H9 (cell line): ENCODE results near the gene PRSS58. TPM values are rescaled to one million over a fixed set of nuclear protein-coding genes. Genes with fewer than 3 reads are reported as not detected.
A peak's percentile ranks its signal among the peaks of the same experiment; 100 is the strongest.

ENCODE experiments used
- DNase-seq: peaks from one replicate; pipeline ENCODE4 v3.0.0-alpha.2; 2017
- H2AFZ ChIP-seq: one replicate; pipeline ENCODE4 v1.6.1; 2013; ENCODE audit warnings: mild to moderate bottlenecking, low read length, control low read depth, moderate library complexity
- H2AK5ac ChIP-seq: 2 replicates; pipeline ENCODE4 v1.6.1; 2013; ENCODE audit warnings: low read length, control low read depth, mixed read lengths; ENCODE audit not compliant: insufficient read length
- H2BK120ac ChIP-seq: one replicate; pipeline ENCODE4 v1.6.1; 2013; ENCODE audit warnings: low read depth, mild to moderate bottlenecking, low read length, control low read depth, inconsistent platforms; ENCODE audit not compliant: poor library complexity, severe bottlenecking
- H2BK12ac ChIP-seq: 2 replicates; pipeline ENCODE4 v1.6.1; 2013; ENCODE audit warnings: low read length, control low read depth, mixed read lengths, low read depth; ENCODE audit not compliant: insufficient read length
- H2BK15ac ChIP-seq: 2 replicates; pipeline ENCODE4 v1.6.1; 2013; ENCODE audit warnings: low read depth, low read length, control low read depth
- H2BK20ac ChIP-seq: one replicate; pipeline ENCODE4 v1.6.1; 2013; ENCODE audit warnings: low read depth, mild to moderate bottlenecking, low read length, control low read depth, inconsistent platforms; ENCODE audit not compliant: poor library complexity, severe bottlenecking
- H2BK5ac ChIP-seq: 2 replicates; pipeline ENCODE4 v1.6.1; 2013; ENCODE audit warnings: low read length, control low read depth, mixed read lengths; ENCODE audit not compliant: insufficient read length
- H3K14ac ChIP-seq: 2 replicates; pipeline ENCODE4 v1.6.1; 2013; ENCODE audit warnings: low read length, control low read depth; ENCODE audit not compliant: insufficient read depth
- H3K18ac ChIP-seq: 2 replicates; pipeline ENCODE4 v1.6.1; 2013; ENCODE audit warnings: low read depth, mild to moderate bottlenecking, mixed read lengths, low read length, control low read depth; ENCODE audit not compliant: insufficient read length
- H3K23ac ChIP-seq: 2 replicates; pipeline ENCODE4 v1.6.1; 2013; ENCODE audit warnings: low read length, control low read depth, mixed read lengths, low read depth; ENCODE audit not compliant: insufficient read length
- H3K23me2 ChIP-seq: 2 replicates; pipeline ENCODE4 v1.6.1; 2013; ENCODE audit warnings: low read depth, mild to moderate bottlenecking, mixed read lengths, low read length, control low read depth; ENCODE audit not compliant: insufficient read length, poor library complexity, severe bottlenecking
- H3K27ac ChIP-seq: 2 replicates; pipeline ENCODE4 v1.5.1; 2013; ENCODE audit warnings: low read length, control low read depth, mixed read lengths, low read depth; ENCODE audit not compliant: insufficient read length
- H3K27me3 ChIP-seq: 2 replicates; pipeline ENCODE4 v1.6.1; 2013; ENCODE audit warnings: low read length, control low read depth, inconsistent platforms; ENCODE audit not compliant: insufficient read depth
- H3K4ac ChIP-seq: 2 replicates; pipeline ENCODE4 v1.6.1; 2013; ENCODE audit warnings: low read depth, mild to moderate bottlenecking, control low read depth, inconsistent platforms, low read length, moderate library complexity
- H3K4me1 ChIP-seq: 2 replicates; pipeline ENCODE4 v1.6.1; 2013; ENCODE audit warnings: low read length, control low read depth, inconsistent platforms; ENCODE audit not compliant: insufficient read depth
- H3K4me2 ChIP-seq: 2 replicates; pipeline ENCODE4 v1.6.1; 2013; ENCODE audit warnings: low read length, control low read depth, mixed read lengths; ENCODE audit not compliant: insufficient read length, insufficient read depth
- H3K56ac ChIP-seq: 2 replicates; pipeline ENCODE4 v1.6.1; 2013; ENCODE audit warnings: low read depth, mild to moderate bottlenecking, mixed read lengths, low read length, control low read depth; ENCODE audit not compliant: insufficient read length
- H3K79me1 ChIP-seq: 2 replicates; pipeline ENCODE4 v1.6.1; 2013; ENCODE audit warnings: low read depth, mild to moderate bottlenecking, moderate library complexity, low read length, control low read depth, inconsistent platforms; ENCODE audit not compliant: insufficient read depth, poor library complexity, severe bottlenecking
- H3K79me2 ChIP-seq: 2 replicates; pipeline ENCODE4 v1.6.1; 2013; ENCODE audit warnings: low read length, control low read depth, inconsistent platforms; ENCODE audit not compliant: insufficient read depth
- H3K9ac ChIP-seq: 2 replicates; pipeline ENCODE4 v1.6.1; 2013; ENCODE audit warnings: low read length, control low read depth, mixed read lengths; ENCODE audit not compliant: insufficient read length; ENCODE audit errors: extremely low read depth
- H3K9me3 ChIP-seq: one replicate; pipeline ENCODE4 v1.6.1; 2013; ENCODE audit warnings: low read depth, low read length, inconsistent platforms; ENCODE audit not compliant: control insufficient read depth
- H3T11ph ChIP-seq: one replicate; pipeline ENCODE4 v1.6.1; 2013; ENCODE audit warnings: mild to moderate bottlenecking, low read length, control low read depth, inconsistent platforms
- H4K20me1 ChIP-seq: one replicate; pipeline ENCODE4 v1.6.1; 2013; ENCODE audit not compliant: control insufficient read depth, insufficient read length, insufficient read depth
- H4K5ac ChIP-seq: 2 replicates; pipeline ENCODE4 v1.6.1; 2013; ENCODE audit warnings: low read depth, mild to moderate bottlenecking, mixed read lengths, low read length, control low read depth; ENCODE audit not compliant: insufficient read length
- H4K8ac ChIP-seq: replicated peaks from 2 replicates; pipeline ENCODE4 v1.6.1; 2013; ENCODE audit warnings: low read length, control low read depth, mixed read lengths, low read depth; ENCODE audit not compliant: insufficient read length
- H4K91ac ChIP-seq: 2 replicates; pipeline ENCODE4 v1.6.1; 2013; ENCODE audit warnings: low read depth, mild to moderate bottlenecking, moderate library complexity, mixed read lengths, low read length, control low read depth; ENCODE audit not compliant: insufficient read length
- H3K27ac Mint-ChIP-seq, 3 experiments: 2 replicates in 2 of 3; 3 replicates in 1 of 3; pipeline ENCODE4 v1.8.0; 2020 to 2021; ENCODE audit warnings: mixed read lengths in 3 of 3, mild to moderate bottlenecking in 1 of 3, moderate library complexity in 1 of 3
- H3K27me3 Mint-ChIP-seq: 2 replicates; pipeline ENCODE4 v1.8.0; 2021; ENCODE audit warnings: low read depth, mild to moderate bottlenecking, moderate library complexity, mixed read lengths
- H3K36me3 Mint-ChIP-seq, 3 experiments: 2 replicates in 2 of 3; 3 replicates in 1 of 3; pipeline ENCODE4 v1.8.0; 2020 to 2021; ENCODE audit warnings: low read depth in 3 of 3, mixed read lengths in 3 of 3; ENCODE audit not compliant: insufficient read depth in 1 of 3
- H3K4me1 Mint-ChIP-seq, 2 experiments: 2 replicates each; pipeline ENCODE4 v1.8.0; 2020; ENCODE audit warnings: mixed read lengths in 2 of 2
- H3K4me3 Mint-ChIP-seq, 2 experiments: 2 replicates in 1 of 2; 3 replicates in 1 of 2; pipeline ENCODE4 v1.8.0; 2020 to 2021; ENCODE audit warnings: mild to moderate bottlenecking in 2 of 2, mixed read lengths in 2 of 2, moderate library complexity in 1 of 2
- H3K9me3 Mint-ChIP-seq, 2 experiments: 2 replicates in 1 of 2; 3 replicates in 1 of 2; pipeline ENCODE4 v1.8.0; 2020; ENCODE audit warnings: mild to moderate bottlenecking in 2 of 2, mixed read lengths in 2 of 2, moderate library complexity in 1 of 2
- CTCF ChIP-seq: fragments of 200-600 bp; sonication (generic); conservative IDR thresholded peaks from 3 replicates; pipeline ENCODE4 v1.8.0; 2021; ENCODE audit warnings: antibody characterized with exemption, mild to moderate bottlenecking
- WGBS: extraction: QIAGEN DNeasy Blood & Tissue Kit; methylation state at CpG from one replicate; pipeline ENCODE4 v1.1.7; 2013; ENCODE audit warnings: missing lambda C conversion rate, low lambda C conversion rate, mixed read lengths; ENCODE audit not compliant: insufficient read length; ENCODE audit errors: extremely low coverage; 5-methylcytosine and 5-hydroxymethylcytosine counted together
- total RNA-seq: library from RNA; stranded (reverse); gene quantifications from 2 replicates; pipeline ENCODE4 v1.2.1, GENCODE V29; 2021

PRSS58 gene
- total RNA-seq, 1 experiment from 2014 or later = not detected

- Histone ChIP-seq H4K20me1 (no peaks in the 10 kb centered on the region), H3T11ph (no peak overlapping the region), H3K18ac (no peak overlapping the region), H4K91ac (no peak overlapping the region), H3K27me3 (no peaks in the 10 kb centered on the region), H3K23ac (no peak overlapping the region), H3K4me1 (no peaks in the 10 kb centered on the region), H3K23me2 (peaks cover 2% of the 10 kb centered on the region), H2BK120ac (no peak overlapping the region), H3K9ac (no peak overlapping the region), H3K4me2 (no peak overlapping the region), H4K5ac (peak overlapping the region; percentile 31), H4K8ac (no peak overlapping the region), H2AFZ (no peak overlapping the region), H2BK5ac (no peak overlapping the region), H2BK15ac (no peak overlapping the region), H3K56ac (no peak overlapping the region), H3K14ac (no peak overlapping the region), H2BK20ac (no peak overlapping the region), H3K27ac (no peak overlapping the region), H3K79me1 (no peaks in the 10 kb centered on the region), H3K4ac (no peak overlapping the region), H3K9me3 (no peaks in the 10 kb centered on the region), H2AK5ac (no peak overlapping the region), H2BK12ac (no peak overlapping the region), H3K79me2 (no peaks in the 10 kb centered on the region)
- no CpG with 5 or more reads among the region's 5 CpGs for WGBS
- Mint-ChIP-seq H3K4me1 (peaks cover 11 to 19% of the 10 kb centered on the region in 2 experiments), H3K27ac (no peak overlapping the region), H3K36me3 (no peaks in the 10 kb centered on the region; a peak in 1 of 7 replicates), H3K4me3 (no peak overlapping the region), H3K27me3 (peaks cover 21% of the 10 kb centered on the region), H3K9me3 (no peaks in the 10 kb centered on the region)
- TF ChIP-seq CTCF = no peak
- DNase-seq = no peak
Observed at GRCh38 chr7:142298627-142299026, 40.8 kb upstream of the PRSS58 start.
